ENCODE results near the gene ADAMTS17. TPM values are rescaled to one million over a fixed set of nuclear protein-coding genes. Genes with fewer than 3 reads are reported as not detected.

ADAMTS17 gene
- total RNA-seq, 1 experiment from 2014 or later = 3.2 TPM

- ChIA-PET CTCF (no interaction called here), POLR2A (ENCODE audit: unreplicated experiment) (interaction anchor here (0.6 kb wide), 1 partner anchor 321 kb away, joined by 3 read pairs; no protein-coding TSS in a partner anchor)
- H3K36me3 ChIP-seq (ENCODE audit: low read depth) = no peaks in the 10 kb centered on the region
- no peaks in the 10 kb centered on the region for H3K9me2 ChIP-seq (ENCODE audit: insufficient read depth)
- H2AFZ ChIP-seq = no peak overlapping the region
- no peak overlapping the region for H3K4me2 ChIP-seq
- no peaks in the 10 kb centered on the region for H4K20me1 ChIP-seq (ENCODE audit: insufficient read depth)
- no peaks in the 10 kb centered on the region for H3F3A ChIP-seq (ENCODE audit: insufficient read depth, low read depth)
- intact Hi-C loops (cut with micrococcal nuclease; ENCODE audit: unreplicated experiment) = no loop called here
- no peak overlapping the region for H3K27ac ChIP-seq
- no peaks in the 10 kb centered on the region for H3K9me3 ChIP-seq (ENCODE audit: insufficient read depth, low read depth)
- TF ChIP-seq CTCF (conservative IDR thresholded peaks at IDR 0.05) (no peak), EZH2 (IDR thresholded peaks at IDR 0.05; ENCODE audit: low read depth) (no peak)
- no peaks in the 10 kb centered on the region for H3K79me2 ChIP-seq (ENCODE audit: low read depth)
- H3K4me3 ChIP-seq = no peak overlapping the region
- no peaks in the 10 kb centered on the region for H3K27me3 ChIP-seq (ENCODE audit: insufficient read depth, low read depth)
- H3K4me1 ChIP-seq (replicated peaks; ENCODE audit: insufficient read depth) = peaks cover 24% of the 10 kb centered on the region
- no peak for DNase-seq
- BruUV-seq (replicated peaks) = no TSS peak
Observed at GRCh38 chr15:100018191-100018590, 323.6 kb downstream of the ADAMTS17 start.

- Histone ChIP-seq H3K4me1 (replicated peaks; ENCODE audit: insufficient read depth) (peaks cover 24% of the 10 kb centered on the region), H2AFZ (peak overlapping the region; percentile 66; the same call in 1 of the 2 replicates), H3K27ac (peak overlapping the region; percentile 55), H4K20me1 (ENCODE audit: insufficient read depth) (no peaks in the 10 kb centered on the region), H3F3A (ENCODE audit: insufficient read depth, low read depth) (no peaks in the 10 kb centered on the region), H3K4me3 (no peak overlapping the region), H3K27me3 (ENCODE audit: insufficient read depth, low read depth) (no peaks in the 10 kb centered on the region), H3K4me2 (peak overlapping the region; percentile 46), H3K79me2 (ENCODE audit: low read depth) (no peaks in the 10 kb centered on the region), H3K9me2 (ENCODE audit: insufficient read depth) (no peaks in the 10 kb centered on the region), H3K9me3 (ENCODE audit: insufficient read depth, low read depth) (no peaks in the 10 kb centered on the region), H3K36me3 (ENCODE audit: low read depth) (no peaks in the 10 kb centered on the region)
- intact Hi-C loops (cut with micrococcal nuclease; ENCODE audit: unreplicated experiment) = no loop called here
- ChIA-PET POLR2A (ENCODE audit: unreplicated experiment) (interaction anchor here (0.6 kb wide), 1 partner anchor 26 kb away, joined by 5 read pairs; no protein-coding TSS in a partner anchor), CTCF (interaction anchor here (0.6 kb wide), 1 partner anchor 91 kb away, joined by 3 read pairs; no protein-coding TSS in a partner anchor)
- TF ChIP-seq EZH2 (IDR thresholded peaks at IDR 0.05; ENCODE audit: low read depth) (no peak), CTCF (conservative IDR thresholded peaks at IDR 0.05) (no peak)
- BruUV-seq (replicated peaks) = no TSS peak
- DNase-seq = peak; percentile 55 to 58
Observed at GRCh38 chr15:100017140-100017539, 324.6 kb downstream of the ADAMTS17 start.

GRCh38 chr15:100016632-100017031 is 325.1 kb downstream of the ADAMTS17 start:
- CTCF ChIA-PET = no interaction called here
- H3K9me3 ChIP-seq (ENCODE audit: insufficient read depth, low read depth) = no peaks in the 10 kb centered on the region

More at GRCh38 chr15:100016632-100017031, 325.1 kb downstream of the ADAMTS17 start:
- Histone ChIP-seq H3K4me2 (peak overlapping the region; percentile 46; the same call in 1 of the 2 replicates), H3K79me2 (ENCODE audit: low read depth) (no peaks in the 10 kb centered on the region), H3K4me3 (no peak overlapping the region), H3K27me3 (ENCODE audit: insufficient read depth, low read depth) (no peaks in the 10 kb centered on the region), H3F3A (ENCODE audit: insufficient read depth, low read depth) (no peaks in the 10 kb centered on the region), H2AFZ (peak overlapping the region; percentile 66; the same call in 1 of the 2 replicates), H3K27ac (peak overlapping the region; percentile 55), H4K20me1 (ENCODE audit: insufficient read depth) (no peaks in the 10 kb centered on the region), H3K4me1 (replicated peaks; ENCODE audit: insufficient read depth) (peaks cover 24% of the 10 kb centered on the region), H3K36me3 (ENCODE audit: low read depth) (no peaks in the 10 kb centered on the region), H3K9me2 (ENCODE audit: insufficient read depth) (no peaks in the 10 kb centered on the region)
- no TSS peak for BruUV-seq (replicated peaks)
- POLR2A ChIA-PET (ENCODE audit: unreplicated experiment) = interaction anchor here (0.6 kb wide), 1 partner anchor 26 kb away, joined by 5 read pairs; no protein-coding TSS in a partner anchor
- DNase-seq = no peak
- intact Hi-C loops (cut with micrococcal nuclease; ENCODE audit: unreplicated experiment) = no loop called here
- TF ChIP-seq EZH2 (IDR thresholded peaks at IDR 0.05; ENCODE audit: low read depth) = no peak
- no peak for TF ChIP-seq CTCF (conservative IDR thresholded peaks at IDR 0.05)
